GM23248 (cell line): Measurements from ENCODE around the gene SULT4A1. TPM values are rescaled to one million over a fixed set of nuclear protein-coding genes. Genes with fewer than 3 reads are reported as not detected.
A peak's percentile ranks its signal among the peaks of the same experiment; 100 is the strongest.
"Not testable (repeated sequence)": the region's sequence is repeated elsewhere in the genome, so short reads cannot be mapped to it uniquely, and the experiment has no call there.

Experiments
- DNase-seq: peaks from one replicate; pipeline ENCODE4 v3.0.0-alpha.2; 2015
- H2AFZ ChIP-seq: fragments of 200-600 bp; sonication (generic); 2 replicates; pipeline ENCODE4 v1.6.1; 2016; ENCODE audit warnings: antibody characterized with exemption
- H3F3A ChIP-seq: fragments of 200-600 bp; sonication (generic); 2 replicates; pipeline ENCODE4 v1.6.1; 2016; ENCODE audit warnings: mild to moderate bottlenecking, antibody characterized with exemption, mixed run types; ENCODE audit not compliant: insufficient read depth
- H3K27ac ChIP-seq: fragments of 200-600 bp; sonication (generic); 2 replicates; pipeline ENCODE4 v1.5.1; 2016; ENCODE audit warnings: mild to moderate bottlenecking
- H3K27me3 ChIP-seq: fragments of 200-600 bp; sonication (generic); replicated peaks from 2 replicates; pipeline ENCODE4 v1.6.1; 2016; ENCODE audit warnings: mild to moderate bottlenecking; ENCODE audit not compliant: insufficient read depth
- H3K36me3 ChIP-seq: fragments of 200-600 bp; sonication (generic); 2 replicates; pipeline ENCODE4 v1.6.1; 2016; ENCODE audit warnings: low read depth, mild to moderate bottlenecking
- H3K4me1 ChIP-seq: fragments of 200-600 bp; sonication (generic); 2 replicates; pipeline ENCODE4 v1.6.1; 2016; ENCODE audit warnings: mild to moderate bottlenecking; ENCODE audit not compliant: insufficient read depth
- H3K4me2 ChIP-seq: fragments of 200-600 bp; sonication (generic); one replicate; pipeline ENCODE4 v1.6.1; 2016; ENCODE audit warnings: mild to moderate bottlenecking; ENCODE audit not compliant: unreplicated experiment
- H3K4me3 ChIP-seq: fragments of 200-600 bp; sonication (generic); 2 replicates; pipeline ENCODE4 v1.5.1; 2016; ENCODE audit warnings: mild to moderate bottlenecking
- H3K79me2 ChIP-seq: fragments of 200-600 bp; sonication (generic); 2 replicates; pipeline ENCODE4 v1.6.1; 2016; ENCODE audit warnings: mild to moderate bottlenecking; ENCODE audit not compliant: insufficient read depth
- H3K9ac ChIP-seq: fragments of 200-600 bp; sonication (generic); 2 replicates; pipeline ENCODE4 v1.6.1; 2016; ENCODE audit warnings: mild to moderate bottlenecking
- H3K9me2 ChIP-seq: fragments of 200-600 bp; sonication (generic); 2 replicates; pipeline ENCODE4 v1.6.1; 2016; ENCODE audit warnings: mixed run types, mild to moderate bottlenecking, moderate library complexity; ENCODE audit not compliant: insufficient read depth
- H3K9me3 ChIP-seq: fragments of 200-600 bp; sonication (generic); one replicate; pipeline ENCODE4 v1.6.1; 2017; ENCODE audit warnings: low read depth
- H4K20me1 ChIP-seq: fragments of 200-600 bp; sonication (generic); 2 replicates; pipeline ENCODE4 v1.6.0; 2016; ENCODE audit not compliant: insufficient read depth
- EZH2 ChIP-seq: fragments of 200-600 bp; sonication (generic); IDR thresholded peaks from 2 replicates; pipeline ENCODE4 v1.6.1; 2018; ENCODE audit warnings: antibody characterized with exemption, mild to moderate bottlenecking; ENCODE audit not compliant: insufficient read depth, poor library complexity, severe bottlenecking
- EZH2phosphoT487 ChIP-seq: fragments of 200-600 bp; sonication (generic); IDR thresholded peaks from 2 replicates; pipeline ENCODE4 v1.6.1; 2018; ENCODE audit warnings: antibody characterized with exemption, moderate library complexity, mild to moderate bottlenecking, low read depth; ENCODE audit not compliant: insufficient read depth
- WGBS, 2 experiments: methylation state at CpG; one replicate each; pipeline ENCODE4 v1.1.6; 2015 to 2017; ENCODE audit warnings: low lambda C conversion rate in 2 of 2, low coverage in 1 of 2; ENCODE audit errors: missing lambda C conversion rate in 2 of 2; 5-methylcytosine and 5-hydroxymethylcytosine counted together
- in situ Hi-C: fragments of 300-500 bp; cut with MboI; formaldehyde crosslinking; loops from 2 replicates; pipeline ENCODE4 v1.15.0; 2020
- polyA plus RNA-seq: library from polyadenylated mRNA; unstranded; fragments of >200 nt; fragmentation: Nextera tagmentation; extraction: Ambion mirVana; gene quantifications from 2 replicates; pipeline ENCODE4 v1.2.1, GENCODE V29; 2016
- total RNA-seq: library from RNA; depleted of rRNA; stranded (reverse); fragments of >200 nt; shearing (Covaris generic); gene quantifications from 2 replicates; pipeline ENCODE4 v1.2.3, GENCODE V29; 2014

SULT4A1 gene
- total and polyA plus RNA-seq, 2 experiments from 2014 or later, result not detected

DNA sequence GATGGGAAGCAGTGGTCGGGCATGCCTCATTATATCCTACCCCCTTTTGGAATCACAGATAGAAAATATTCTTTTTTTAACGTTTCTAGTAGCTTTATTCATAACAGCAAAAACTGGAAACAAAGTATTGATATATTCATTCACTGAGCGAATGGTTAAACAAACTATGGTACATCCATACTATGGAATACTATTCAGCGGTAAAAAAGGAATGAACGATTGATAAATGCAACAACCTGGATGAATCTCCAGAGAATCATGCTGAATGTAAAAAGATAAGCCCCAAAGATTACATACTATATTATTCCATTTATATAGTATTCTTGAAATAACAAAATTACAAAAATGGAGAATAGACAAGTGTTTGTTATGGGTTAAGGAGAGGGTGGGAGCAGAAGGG is 7.5 kb upstream of the SULT4A1 start:
- 44 to 48% methylated on average over 5 of the region's 5 CpGs for WGBS, 2 experiments
- Histone ChIP-seq H3K4me2 (no peak overlapping the region), H2AFZ (no peak overlapping the region), H3K36me3 (no peaks in the 10 kb centered on the region), H3K79me2 (no peaks in the 10 kb centered on the region), H3F3A (no peaks in the 10 kb centered on the region), H3K9me2 (no peaks in the 10 kb centered on the region), H3K27me3 (peaks cover 13% of the 10 kb centered on the region), H4K20me1 (no peaks in the 10 kb centered on the region), H3K4me1 (no peaks in the 10 kb centered on the region), H3K9me3 (no peaks in the 10 kb centered on the region), H3K27ac (no peak overlapping the region), H3K9ac (no peak overlapping the region), H3K4me3 (no peak overlapping the region)
- TF ChIP-seq EZH2 (no peak), EZH2phosphoT487 (no peak)
- DNase-seq, result no peak
- in situ Hi-C loops, result no loop called here

DNA sequence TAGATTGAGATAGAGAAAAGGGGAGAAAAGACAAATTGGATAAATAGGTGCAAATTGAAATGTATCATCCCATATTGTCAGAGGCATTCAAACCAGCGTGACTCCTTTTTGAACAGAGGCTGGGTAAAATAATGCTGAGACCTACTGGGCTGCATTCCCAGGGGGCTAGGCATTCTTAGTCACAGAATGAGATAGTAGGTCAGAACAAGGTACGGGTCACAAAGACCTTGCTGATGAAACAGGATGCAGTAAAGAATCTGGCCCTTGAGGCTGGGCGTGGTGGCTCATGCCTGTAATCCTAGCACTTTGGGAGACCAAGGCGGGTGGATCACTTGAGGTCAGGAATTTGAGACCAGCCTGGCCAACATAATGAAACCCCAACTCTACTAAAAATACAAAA is 6.7 kb upstream of the SULT4A1 start:
- in situ Hi-C loops, H3K9ac ChIP-seq, DNase-seq, H3K36me3 ChIP-seq, H3K9me2 ChIP-seq, H3K27ac ChIP-seq, H3K4me2 ChIP-seq, H3F3A ChIP-seq, H3K4me1 ChIP-seq, H3K9me3 ChIP-seq, H3K4me3 ChIP-seq, H3K79me2 ChIP-seq, H2AFZ ChIP-seq, H4K20me1 ChIP-seq: not testable (repeated sequence)
- 43 to 45% methylated on average over 4 of the region's 4 CpGs for WGBS, 2 experiments
- H3K27me3 ChIP-seq, result peaks cover 16% of the 10 kb centered on the region

DNA sequence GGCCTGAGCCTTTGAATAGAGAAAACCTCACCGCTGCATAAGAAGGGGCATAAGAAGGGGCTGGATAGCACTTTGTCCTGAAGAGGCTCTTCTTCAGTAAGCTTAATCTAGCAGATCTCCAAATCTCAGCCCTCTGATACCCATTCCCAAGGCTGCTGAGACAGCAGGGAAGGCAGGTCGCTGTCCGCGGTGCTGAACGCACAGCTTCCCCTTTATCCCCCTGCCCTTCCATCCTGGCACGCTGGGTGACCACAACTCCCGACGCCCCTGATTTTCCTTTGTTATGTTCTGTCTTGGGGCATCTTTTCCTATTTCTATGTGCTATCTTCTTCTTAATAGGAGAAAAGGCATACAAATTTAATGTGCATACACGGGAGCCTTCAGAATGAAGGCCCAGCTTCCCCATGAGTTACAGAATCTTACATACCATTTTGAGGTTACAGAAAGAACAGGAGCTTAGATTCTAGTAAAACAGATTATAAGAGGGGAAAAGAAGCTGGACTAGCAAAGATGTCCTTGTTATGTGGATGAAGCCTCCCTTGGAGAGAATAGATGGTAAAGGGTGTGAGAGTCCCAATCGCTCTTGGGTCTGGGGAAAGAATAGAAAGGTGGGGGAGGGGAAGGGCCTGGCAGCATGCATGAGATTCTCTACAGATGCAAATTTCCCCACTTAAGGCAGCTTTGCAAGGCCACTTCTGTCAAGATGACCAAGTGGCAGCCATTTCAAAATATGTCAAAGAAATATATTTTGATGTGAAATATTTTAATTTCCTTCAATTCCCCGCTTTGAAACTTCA is 5.7 kb upstream of the SULT4A1 start:
- Histone ChIP-seq H4K20me1 (no peaks in the 10 kb centered on the region), H3K27me3 (peaks cover 16% of the 10 kb centered on the region), H2AFZ (no peak overlapping the region), H3K9me2 (no peaks in the 10 kb centered on the region), H3K79me2 (no peaks in the 10 kb centered on the region), H3K4me3 (no peak overlapping the region), H3K4me1 (no peaks in the 10 kb centered on the region), H3K27ac (no peak overlapping the region), H3K9me3 (no peaks in the 10 kb centered on the region), H3K9ac (no peak overlapping the region), H3K4me2 (no peak overlapping the region), H3K36me3 (no peaks in the 10 kb centered on the region), H3F3A (no peaks in the 10 kb centered on the region)
- in situ Hi-C loops, result no loop called here
- peak; percentile 71 for DNase-seq
- TF ChIP-seq EZH2, result no peak
- no peak for TF ChIP-seq EZH2phosphoT487
- WGBS, 2 experiments, result 4 to 6% methylated on average over 11 of the region's 11 CpGs

DNA sequence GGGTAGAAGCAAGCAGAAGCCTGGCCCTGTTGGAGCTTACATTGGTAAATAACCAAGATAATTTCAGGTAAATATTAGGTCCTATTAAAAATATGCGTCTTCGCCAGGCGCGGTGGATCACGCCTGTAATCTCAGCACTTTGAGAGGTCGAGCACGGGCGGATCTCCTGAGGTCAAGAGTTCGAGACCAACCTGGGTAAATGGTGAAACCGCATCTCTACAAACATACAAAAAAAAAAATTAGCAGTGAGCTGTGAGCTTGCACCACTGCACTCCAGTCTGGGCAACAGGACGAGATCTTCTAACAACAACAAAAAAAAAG is 529 bp upstream of the SULT4A1 start:
- H3K9me3 ChIP-seq, result no peaks in the 10 kb centered on the region
- no peak overlapping the region for H3K27ac ChIP-seq
- 63 to 68% methylated on average over 11 of the region's 11 CpGs for WGBS, 2 experiments
- no peak for TF ChIP-seq EZH2
- no peak for TF ChIP-seq EZH2phosphoT487
- H2AFZ ChIP-seq, result no peak overlapping the region
- no peak for DNase-seq
- H3K27me3 ChIP-seq, result peaks cover 41% of the 10 kb centered on the region
- H3F3A ChIP-seq, result no peaks in the 10 kb centered on the region
- in situ Hi-C loops, result no loop called here
- no peaks in the 10 kb centered on the region for H3K4me1 ChIP-seq
- no peaks in the 10 kb centered on the region for H3K36me3 ChIP-seq
- H3K9me2 ChIP-seq, result no peaks in the 10 kb centered on the region
- H3K4me3 ChIP-seq, result no peak overlapping the region
- no peak overlapping the region for H3K4me2 ChIP-seq
- H3K9ac ChIP-seq, result no peak overlapping the region
- H4K20me1 ChIP-seq, result no peaks in the 10 kb centered on the region
- no peaks in the 10 kb centered on the region for H3K79me2 ChIP-seq

DNA sequence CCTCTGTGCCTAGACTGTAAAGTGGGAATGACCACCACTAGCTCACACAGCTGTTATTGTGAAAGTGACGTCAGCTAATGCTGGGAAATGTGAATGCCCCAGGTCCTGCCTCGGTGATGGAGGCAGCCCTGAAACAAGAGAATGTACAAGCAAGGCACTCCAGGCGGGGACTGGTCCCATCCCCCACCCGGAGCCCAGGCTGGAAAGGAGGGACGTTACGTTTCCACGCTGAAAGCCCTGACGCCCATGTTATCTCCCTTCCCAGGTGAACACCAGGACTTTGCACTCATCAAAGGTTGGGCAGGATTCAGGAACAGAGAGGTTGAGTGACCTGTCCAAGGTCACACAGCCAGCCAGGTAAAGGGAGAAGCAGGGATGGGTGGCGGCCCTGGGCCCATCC is 784 bp downstream of the SULT4A1 start:
- Histone ChIP-seq H3K27ac (no peak overlapping the region), H3F3A (no peaks in the 10 kb centered on the region), H3K4me3 (no peak overlapping the region), H3K9ac (no peak overlapping the region), H3K27me3 (peaks cover 47% of the 10 kb centered on the region), H3K4me2 (no peak overlapping the region), H2AFZ (no peak overlapping the region), H3K9me3 (no peaks in the 10 kb centered on the region), H3K9me2 (no peaks in the 10 kb centered on the region), H3K36me3 (no peaks in the 10 kb centered on the region), H3K79me2 (no peaks in the 10 kb centered on the region), H4K20me1 (no peaks in the 10 kb centered on the region), H3K4me1 (no peaks in the 10 kb centered on the region)
- in situ Hi-C loops, result no loop called here
- peak; percentile 23 for DNase-seq
- WGBS, 2 experiments, result 15 to 20% methylated on average over 9 of the region's 9 CpGs
- TF ChIP-seq EZH2 (peak; percentile 63), EZH2phosphoT487 (no peak)
